Stimulated activated CD8-positive, alpha-beta memory T cell treated with anti-CD3 and anti-CD28 coated beads, Interleukin-12 subunit alpha, Interleukin-12 subunit beta, amount 100 ng/mL, for 1 hour (primary cell): ENCODE data around the gene C2CD4B.

Experiments used
- DNase-seq: peaks from one replicate; pipeline ENCODE4 v3.0.0-alpha.2; 2020; ENCODE audit warnings: low read depth

C2CD4B gene

DNA sequence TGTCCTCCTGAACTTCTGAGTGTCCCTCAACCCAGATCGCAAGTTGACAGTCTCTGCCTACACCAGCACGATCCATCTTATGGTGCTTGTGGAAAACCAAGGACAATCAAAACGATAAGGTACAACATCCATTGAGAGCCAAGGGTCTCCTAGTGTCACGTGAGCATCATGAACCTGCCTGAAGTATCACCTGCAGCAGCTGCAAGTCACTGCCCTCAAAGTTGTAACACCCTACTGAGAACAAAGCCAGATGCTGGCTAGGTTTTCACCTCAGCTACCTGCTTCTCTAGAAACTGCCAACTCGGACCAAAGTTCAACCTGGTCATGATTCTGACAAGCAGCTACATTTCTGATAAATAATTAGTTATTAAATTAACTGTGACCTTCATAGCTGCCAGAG lies 17.5 kb downstream of the C2CD4B start:
- no peak for DNase-seq

DNA sequence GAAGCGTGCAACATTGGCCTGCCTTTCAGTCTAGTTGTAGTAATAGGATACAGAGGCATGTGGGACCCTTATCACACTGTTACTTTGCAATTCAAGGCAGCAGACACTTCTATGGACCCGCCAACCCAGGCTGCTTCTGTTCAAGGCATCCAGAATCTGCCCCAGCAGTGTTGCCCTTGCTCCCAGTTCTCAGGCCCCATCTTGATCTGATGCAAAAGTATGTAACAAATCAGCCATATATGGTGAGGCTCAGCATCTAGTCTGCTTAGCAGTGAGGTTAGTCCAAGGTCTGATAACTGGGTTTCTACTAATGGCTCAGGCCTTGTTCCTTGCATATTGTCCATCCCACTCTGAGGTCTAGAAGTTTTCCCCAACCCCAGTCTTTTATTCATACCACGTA lies 17.9 kb downstream of the C2CD4B start:
- DNase-seq = no peak

DNA sequence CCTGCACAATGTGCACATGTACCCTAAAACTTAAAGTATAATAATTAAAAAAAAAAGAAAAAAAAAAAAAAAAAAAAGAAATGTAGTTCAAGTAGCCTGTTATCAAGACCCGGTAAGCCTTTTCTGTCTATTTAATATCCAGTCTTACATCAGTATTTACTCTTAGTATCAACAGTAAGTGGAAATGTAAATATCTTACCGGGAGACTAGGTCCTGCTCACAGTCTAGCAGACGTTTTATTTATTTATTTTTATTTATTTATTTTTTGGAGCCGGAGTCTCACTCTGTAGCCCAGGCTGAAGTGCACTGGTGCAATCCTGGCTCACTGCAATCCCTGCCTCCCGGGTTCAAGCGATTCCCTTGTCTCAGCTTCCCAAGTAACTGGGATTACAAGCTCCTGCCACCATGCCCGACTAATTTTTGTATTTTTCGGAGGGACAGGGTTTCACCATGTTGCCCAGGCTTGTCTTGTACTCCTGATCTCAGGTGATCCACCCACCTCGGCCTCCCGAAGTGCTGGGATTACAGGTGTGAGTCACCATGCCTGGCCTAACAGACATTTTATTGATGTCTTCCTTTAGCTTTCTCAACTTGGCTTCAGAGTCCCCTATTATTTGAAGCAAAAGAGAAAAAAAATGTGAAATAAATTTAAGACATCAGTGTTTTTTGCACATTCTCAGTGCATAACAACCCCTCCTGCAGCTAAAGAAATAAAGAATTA lies 19.9 kb downstream of the C2CD4B start:
- DNase-seq = no peak

DNA sequence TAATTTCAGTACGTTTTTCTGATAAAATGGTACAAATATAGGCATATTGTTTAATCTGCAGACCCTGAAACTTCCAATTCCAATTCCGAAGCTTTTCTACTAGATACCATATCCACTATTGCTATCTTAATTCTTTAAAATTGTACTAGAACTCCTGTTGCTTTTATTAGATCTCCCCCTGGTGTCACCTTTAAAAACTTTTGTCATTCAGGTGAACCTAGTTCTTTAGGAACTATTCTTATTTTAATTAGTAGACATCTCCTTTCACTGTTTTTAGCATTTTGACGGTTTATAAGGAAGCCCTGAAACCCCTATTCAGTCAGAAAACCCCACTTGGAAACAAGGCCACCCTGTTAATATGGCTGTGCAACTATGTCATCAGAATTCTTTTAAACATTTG lies 22.3 kb downstream of the C2CD4B start:
- no peak for DNase-seq

DNA sequence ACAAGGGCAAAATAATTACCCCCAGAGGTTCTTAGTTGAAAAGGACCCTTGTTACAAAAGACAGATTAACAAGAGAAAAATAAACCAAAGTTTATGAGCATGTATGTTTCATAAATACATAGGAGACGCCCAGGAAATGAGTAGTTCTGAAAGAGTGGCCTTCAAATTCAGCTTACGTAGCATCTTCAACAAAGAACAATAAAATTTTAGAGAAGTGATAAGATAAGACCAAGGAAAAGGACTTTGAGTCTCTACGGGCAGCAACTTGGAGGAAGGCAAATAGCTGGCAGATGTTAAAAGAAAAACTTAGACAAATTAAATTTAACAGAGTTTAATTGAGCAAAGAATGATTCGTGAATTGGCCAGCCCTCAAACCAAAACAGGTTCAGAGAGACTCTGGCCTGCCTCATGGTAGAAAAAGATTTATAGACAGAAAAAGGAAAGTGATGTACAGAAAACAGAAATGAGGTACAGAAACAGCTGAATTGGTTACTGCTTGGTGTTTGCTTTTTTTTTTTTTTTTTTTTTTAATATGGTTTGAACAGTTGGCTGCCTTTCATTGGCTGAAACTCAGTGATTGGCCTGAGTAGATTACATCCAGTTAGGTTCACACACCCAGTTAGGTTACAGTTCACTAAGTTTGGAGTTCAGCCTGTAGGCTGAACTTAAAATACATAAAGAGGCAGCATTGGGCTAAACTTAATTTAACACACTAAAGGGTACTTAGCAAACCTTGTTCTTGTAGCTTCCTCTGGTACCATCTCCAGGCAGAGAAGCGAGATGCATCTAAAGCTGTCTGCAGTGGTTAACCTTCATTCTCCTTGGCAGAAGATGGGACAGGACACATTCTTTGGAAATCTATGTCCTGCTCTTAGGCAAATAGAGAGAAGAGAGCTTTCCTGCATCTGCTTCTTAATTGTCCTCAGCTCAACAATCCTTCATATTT lies 23.2 kb downstream of the C2CD4B start:
- DNase-seq = no peak

DNA sequence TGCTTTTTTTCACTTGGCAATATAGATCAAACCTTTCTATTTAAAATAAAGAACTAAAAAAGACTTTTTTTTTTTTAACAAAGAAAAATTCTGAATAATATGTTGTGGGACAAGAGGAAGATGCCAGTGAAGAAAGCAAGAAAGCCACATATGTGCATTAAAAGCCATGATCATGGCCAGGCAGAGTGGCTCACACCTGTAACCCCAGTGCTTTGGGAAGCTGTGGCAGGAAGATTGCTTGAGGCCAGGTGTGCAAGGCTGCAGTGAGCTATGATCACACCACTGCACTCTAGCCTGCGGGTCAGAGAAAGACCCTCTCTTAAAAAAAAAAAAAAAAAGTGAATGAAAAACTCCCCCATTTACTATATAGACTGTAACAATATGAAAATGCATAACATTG lies 23.9 kb downstream of the C2CD4B start:
- DNase-seq = no peak

DNA sequence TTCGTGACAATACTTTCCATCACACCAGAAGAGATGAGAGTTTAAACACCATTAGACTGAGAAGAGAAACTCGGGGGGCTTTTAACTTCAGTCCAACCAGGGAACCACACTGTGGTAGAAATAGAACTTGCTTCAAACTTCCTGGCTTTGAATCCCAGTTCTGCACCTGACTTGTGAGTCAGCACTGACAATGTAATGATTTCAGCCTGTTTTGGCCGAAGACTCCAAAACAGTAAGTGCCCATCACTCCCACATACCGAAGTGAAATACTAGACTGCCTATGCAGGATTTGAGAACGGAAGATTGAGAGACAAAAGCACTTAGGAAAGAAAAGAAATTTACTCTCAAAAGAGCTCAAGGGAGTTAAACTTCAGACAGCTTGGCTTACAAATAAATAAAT lies 27.0 kb downstream of the C2CD4B start:
- no peak for DNase-seq

DNA sequence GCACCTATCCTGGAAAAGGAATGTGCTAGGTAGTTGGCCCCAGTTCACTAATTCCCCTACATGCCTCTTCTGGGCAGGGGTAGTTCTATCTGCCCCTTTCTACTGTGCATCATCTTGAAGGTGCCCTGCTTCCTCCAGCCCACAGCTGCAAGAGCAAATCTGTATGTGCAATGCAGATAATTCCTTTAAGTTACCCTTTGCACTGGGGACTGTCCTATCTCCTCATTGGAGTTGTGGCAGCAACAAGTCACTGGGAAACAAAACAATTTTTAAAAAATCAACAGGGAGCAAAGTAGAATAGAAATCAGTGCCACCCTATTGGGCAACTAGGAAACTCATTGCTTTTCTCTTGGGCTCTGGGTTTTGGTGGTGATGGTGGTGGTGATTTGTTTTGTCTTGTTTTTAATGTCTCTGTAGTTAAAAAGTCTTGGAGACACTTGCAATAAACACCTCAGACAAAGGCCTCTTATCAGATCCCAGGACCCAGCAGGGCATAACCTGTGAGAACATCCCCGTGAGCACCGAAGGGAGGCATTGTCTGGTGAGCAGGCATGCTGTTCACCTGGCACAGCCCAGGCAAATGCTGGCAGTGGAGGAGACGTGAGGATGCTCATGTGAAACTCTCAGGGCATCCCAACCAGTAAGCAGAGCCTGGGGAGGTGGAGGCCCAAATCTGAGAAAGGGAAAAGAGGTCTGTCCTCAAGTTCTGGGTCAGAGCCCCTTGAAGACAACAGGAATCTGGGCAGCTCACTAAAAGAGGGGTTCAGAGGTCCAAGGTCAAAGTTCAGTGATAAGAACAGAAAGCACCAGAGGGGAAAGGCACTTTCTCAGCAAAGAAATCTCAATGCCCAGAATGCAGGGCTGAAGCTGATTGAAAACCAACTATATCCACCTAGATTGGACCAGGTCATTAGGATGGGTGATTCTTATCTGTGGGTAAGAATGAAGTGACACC lies 27.9 kb downstream of the C2CD4B start:
- DNase-seq = no peak

DNA sequence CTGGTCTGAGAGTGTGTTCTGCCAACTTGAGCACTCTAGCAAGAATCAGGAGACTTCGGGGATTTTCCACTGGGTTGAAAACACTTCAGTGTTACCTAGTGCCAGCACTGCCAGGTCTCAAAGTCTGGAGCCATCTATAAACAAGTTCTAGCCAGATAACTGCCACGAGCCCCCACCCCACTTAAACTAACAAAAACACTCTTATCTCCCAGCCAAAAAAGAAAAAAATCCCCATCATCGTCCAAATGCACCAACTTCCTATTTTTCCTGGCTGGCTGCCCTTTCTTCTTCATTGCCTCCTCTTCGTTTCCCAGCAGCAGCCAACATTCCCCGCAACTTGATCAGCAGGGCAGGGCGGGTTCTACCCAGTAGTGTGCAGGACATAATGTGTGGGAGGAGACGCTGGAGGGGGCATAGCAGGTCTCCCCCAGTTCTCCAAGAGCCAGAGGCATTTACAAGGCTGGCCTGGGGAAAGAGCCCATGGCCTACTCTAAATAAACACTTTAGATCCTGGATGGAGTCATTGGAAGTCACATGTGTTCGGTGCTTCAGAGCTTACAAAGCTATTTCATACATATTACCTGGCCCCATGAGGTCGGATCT lies 29.5 kb downstream of the C2CD4B start:
- no peak for DNase-seq

DNA sequence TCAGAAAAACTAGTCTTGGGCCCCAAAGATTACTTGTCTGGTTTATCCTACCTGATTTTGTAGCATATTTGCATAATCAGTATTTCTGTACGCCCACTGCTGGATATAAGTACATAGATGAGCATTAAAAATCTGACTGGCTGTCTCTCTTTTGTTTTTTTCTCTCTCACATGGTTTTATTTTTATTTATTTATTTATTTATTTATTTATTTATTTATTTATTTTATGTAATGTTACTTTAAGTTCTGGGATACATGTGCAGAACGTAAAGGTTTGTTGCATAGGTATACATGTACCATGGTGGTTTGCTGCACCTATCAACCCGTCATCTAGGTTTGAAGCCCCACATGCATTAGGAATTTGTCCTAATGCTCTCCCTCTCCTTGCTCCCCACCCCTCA lies 31.9 kb downstream of the C2CD4B start:
- no peak for DNase-seq

DNA sequence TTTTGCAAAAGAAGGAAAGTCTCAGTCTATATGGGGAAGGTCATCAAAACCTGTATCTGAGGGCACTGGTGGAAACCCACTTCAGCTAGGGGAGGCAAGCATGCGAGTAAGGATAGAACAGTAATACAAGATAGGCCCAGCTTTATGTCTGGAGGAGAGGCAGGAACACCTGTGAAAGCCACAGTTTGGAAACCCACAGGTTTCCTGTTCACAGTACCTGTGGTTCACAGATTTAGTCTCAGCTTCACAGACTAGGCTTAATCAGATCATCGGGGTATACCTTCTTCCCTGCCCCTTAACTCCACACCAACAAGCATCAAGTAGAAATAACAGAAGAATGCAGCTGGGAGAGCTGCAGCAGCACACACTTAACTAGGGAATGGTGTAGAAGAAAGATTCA lies 36.2 kb downstream of the C2CD4B start:
- DNase-seq = no peak

DNA sequence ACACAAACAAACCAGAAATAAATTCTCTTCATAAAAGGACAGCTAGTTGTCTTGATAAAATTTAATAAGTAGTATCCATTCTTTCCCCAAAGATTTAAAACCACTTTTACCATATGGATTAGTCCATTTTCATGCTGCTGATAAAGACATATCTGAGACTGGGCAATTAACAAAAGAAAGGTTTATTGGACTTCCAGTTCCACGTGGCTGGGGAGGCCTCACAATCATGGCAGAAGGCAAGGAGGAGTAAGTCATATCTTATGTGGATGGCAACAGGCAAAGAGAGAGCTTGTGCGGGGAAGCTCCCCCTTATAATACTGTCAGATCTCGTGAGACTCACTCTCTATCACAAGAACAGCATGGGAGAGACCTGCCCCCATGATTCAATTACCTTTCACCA lies 38.7 kb downstream of the C2CD4B start:
- DNase-seq = no peak

DNA sequence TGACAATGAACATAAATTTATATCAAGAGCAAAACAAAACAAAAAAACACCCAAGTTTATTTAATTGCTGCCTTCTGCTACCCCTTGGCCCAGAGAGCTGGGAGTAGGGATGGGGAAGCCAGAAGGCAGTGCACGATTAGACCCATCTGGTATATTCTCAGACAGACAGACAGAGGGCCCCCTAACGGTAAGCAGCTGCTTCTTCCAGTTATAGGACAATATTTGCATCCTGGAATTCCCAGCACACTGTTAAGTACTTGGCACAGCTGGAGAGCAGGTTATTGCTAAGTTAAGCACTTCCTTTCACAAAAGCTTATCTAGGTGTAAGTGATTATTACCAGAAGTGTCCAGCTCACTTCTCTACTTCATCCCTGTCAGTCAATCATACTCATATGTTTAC lies 39.3 kb downstream of the C2CD4B start:
- DNase-seq = no peak

DNA sequence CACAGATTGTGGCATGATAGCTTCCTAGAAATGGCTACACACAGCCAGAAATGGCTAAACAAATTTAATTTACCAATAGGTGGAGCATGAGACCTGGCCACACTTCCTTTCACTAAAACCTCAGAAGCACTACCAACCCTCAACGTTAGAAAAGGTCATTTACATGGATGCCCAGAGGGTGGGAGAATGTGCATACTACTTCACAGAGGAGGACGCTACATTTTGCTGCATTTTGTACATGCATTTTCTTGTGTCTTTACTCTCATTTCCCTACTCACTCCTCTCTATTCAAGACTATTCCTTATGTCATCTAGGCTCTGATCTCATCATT lies 40.1 kb downstream of the C2CD4B start:
- no peak for DNase-seq

DNA sequence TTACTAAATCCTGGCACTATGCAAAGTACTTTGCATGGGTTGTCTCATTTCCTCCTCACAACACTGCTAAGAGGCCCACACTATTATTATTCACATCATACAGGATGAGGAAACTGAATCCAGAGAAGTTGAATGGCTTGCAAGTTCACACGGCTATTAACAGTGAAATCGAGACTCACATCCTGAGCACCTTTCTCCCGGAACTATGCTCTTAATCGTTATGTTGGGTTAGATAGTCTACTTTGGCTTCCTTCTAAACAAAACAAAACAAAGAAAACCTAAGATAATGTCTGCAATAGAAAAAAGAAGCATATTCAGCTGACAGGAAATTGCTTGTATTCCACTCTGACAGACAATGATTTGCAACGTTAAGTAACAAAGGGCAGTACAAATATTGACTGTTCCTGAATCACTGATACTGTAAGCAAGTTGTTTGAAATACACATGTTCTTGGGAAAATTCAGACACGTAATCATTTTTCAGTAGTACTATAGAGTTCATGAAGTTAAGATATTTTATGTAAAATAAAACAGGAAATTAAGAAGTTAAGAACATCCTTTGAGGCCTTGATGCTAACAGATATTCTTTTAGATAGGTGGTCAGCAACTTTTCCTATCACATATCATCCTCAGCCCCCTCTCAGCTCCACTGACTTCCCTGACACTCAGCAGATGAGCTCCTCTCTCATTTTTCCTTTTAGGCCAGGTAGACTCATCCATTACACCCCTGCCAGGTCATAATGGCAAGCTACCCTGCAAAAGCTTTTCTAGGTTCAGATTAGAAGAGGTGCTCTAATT lies 40.7 kb downstream of the C2CD4B start:
- DNase-seq = no peak

DNA sequence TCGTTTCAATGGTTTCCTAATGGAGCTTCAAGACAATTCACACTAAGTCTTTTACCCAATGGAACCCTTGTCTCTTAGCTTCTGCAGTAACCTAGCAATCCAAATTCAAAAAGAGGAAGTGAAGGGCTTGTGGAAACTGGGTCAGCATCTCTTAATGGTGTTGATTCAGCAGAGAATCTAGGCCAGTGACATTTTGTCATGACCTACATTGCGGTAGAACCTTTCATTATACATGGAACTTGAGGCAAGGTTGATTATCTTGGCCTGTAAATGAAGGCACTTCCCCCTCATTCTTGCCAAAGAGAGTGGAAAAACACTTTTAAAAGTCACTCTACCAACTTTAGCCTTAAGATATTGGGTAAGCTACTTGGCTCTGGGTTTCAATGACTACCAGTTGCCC lies 42.8 kb downstream of the C2CD4B start:
- no peak for DNase-seq

DNA sequence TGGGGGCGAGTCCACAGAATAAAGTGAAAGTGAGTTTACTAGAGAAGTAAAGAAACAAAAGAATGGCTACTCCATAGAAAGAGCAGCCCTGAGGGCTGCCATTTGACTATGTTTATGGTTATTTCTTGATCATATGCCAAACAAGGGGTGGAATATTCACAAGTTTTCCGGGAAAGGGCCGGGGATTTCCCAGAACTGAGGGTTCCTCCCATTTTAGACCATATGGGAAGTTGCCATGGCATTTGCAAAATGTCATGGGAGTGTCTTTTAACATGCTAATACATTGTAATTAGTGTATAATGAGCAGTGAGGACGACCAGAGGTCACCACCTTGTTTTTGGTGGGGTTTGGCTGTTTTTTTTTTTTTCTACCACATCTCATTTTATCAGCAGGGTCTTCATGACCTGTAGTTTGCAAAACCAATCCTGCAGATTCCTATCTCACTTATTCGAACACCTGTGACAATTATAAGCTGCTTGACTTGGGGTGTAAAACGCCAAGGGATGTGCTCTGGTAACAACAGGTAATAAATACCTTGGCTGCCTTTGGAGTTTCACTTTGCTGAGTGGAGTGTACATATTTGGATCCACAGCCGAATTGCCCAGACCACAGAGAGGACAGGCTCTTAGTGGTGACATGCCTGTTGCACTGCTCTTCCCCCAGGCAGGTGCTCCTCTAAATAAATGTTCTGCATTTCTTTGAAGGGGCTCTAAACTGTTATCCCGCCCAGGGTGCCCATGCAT lies 43.6 kb downstream of the C2CD4B start:
- no peak for DNase-seq

DNA sequence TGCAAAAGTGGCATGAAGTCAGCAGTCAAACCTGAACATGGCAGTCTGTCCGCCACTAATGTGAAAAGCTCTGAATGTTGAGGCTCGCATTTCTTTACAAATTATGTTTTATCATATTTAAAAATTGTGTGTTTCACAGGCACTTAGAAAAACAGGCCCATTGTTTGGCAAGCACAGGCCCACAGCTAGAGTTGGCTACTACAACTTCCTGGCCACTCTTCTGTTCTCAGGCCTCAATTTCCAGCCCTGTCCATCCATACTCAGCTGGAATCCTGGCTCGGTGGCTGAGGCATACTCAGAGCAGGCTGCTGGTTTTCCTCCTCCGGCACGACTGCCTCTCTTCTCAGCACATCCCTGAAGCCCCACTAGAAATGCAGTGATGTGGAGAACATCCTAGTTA lies 44.3 kb downstream of the C2CD4B start:
- DNase-seq = no peak

DNA sequence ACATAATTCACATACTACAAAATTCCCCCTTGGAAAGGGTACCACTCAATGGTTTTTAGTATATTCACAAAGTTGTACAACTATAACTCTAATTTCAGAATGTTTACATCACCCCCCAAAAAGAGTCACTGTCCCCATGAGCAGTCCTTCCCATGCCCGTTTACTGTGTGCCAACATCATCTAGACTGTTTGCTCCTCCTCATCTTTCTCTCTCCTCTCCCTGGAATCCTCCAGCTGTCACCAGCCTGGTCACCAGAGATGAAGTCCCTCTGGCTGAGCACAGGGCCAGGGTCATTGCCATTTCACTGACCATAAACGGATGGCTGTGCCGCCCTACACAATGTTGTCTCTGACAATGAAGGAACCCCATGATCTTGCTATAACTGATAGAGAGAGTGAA lies 45.2 kb downstream of the C2CD4B start:
- DNase-seq = no peak

DNA sequence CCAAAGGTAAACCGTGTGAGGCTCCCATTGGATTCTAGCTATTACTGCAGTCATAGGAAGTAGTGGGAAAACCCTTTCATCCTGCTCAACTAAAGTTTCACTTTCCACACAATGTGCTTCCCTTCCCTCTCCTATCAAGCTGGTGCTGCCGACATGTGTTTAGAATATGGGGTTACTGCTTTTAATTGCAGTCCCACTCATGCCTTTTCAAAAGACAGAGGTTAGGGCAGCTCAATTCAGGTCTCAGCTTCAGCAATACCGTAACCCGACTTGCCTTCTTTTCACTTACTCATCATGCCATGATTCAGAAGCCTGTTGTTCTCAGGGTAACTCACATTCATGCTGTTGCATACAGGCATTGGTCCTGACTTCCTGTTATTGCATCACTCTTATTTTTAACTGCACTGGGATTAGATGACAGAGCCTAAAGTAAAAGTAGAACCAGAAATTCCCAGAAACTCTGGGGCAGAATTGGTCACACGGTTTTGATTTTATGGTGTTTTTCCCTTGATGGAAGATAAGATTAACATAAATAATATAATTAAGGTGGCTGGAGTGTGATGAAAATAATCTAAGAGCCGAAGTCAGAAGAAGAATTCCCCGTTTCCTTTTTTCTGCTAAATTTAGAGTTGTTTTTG lies 45.7 kb downstream of the C2CD4B start:
- no peak for DNase-seq
